ENCODE measurements around the gene IGF1R. TPM values are rescaled to one million over a fixed set of nuclear protein-coding genes. Genes with fewer than 3 reads are reported as not detected.

The IGF1R gene
- total and polyA plus RNA-seq, 2 experiments from 2014 or later, result 10.8 to 42.9 TPM

DNA sequence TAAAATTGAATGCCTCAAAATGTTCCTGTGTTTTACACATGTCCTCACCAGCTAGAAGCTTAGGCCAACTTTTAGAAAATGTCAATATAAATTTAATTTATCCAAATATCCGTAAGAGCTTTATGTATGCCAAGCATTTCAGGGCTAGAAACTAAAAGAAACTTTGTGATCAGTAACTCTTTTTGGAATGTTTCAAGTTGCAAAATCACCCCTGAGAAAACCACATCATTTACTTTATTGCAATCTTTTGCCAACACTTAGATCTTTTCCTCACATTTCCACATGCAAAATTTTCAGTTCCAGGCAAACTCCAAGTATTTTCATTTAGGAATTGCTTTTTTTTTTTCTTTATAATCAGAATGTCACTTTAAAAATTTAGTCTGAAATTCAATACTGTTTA, 20.1 kb upstream of the IGF1R start:
- 79% methylated on average over 1 of the region's 1 CpG for WGBS (ENCODE audit: low lambda C conversion rate, missing lambda C conversion rate)

DNA sequence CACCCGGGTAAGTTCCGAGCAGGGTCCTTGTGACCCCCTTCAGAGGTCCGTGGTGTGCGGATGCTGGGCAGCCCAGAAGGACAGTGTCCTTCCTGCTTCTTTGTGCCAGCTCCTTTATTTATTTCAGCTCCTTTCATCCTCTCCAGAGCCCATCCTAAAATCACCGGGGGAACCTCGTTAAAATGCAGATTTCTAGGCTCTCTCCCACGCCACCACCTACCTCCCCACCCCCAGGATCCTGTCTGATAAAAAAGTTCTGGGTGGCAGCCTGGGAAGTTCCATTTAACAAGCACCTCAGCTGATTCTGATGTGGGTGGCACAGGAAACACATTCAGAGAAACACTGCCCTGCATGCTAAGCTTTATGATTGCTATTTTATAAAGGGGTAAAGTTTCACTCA, 12.5 kb upstream of the IGF1R start:
- TF ChIP-seq, protein P1, sequence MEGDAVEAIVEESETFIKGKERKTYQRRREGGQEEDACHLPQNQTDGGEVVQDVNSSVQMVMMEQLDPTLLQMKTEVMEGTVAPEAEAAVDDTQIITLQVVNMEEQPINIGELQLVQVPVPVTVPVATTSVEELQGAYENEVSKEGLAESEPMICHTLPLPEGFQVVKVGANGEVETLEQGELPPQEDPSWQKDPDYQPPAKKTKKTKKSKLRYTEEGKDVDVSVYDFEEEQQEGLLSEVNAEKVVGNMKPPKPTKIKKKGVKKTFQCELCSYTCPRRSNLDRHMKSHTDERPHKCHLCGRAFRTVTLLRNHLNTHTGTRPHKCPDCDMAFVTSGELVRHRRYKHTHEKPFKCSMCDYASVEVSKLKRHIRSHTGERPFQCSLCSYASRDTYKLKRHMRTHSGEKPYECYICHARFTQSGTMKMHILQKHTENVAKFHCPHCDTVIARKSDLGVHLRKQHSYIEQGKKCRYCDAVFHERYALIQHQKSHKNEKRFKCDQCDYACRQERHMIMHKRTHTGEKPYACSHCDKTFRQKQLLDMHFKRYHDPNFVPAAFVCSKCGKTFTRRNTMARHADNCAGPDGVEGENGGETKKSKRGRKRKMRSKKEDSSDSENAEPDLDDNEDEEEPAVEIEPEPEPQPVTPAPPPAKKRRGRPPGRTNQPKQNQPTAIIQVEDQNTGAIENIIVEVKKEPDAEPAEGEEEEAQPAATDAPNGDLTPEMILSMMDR (IDR thresholded peaks at IDR 0.05; ENCODE audit: poor library complexity), result no peak
- TF ChIP-seq EZH2phosphoT487 (IDR thresholded peaks at IDR 0.05; ENCODE audit: low read depth, severe bottlenecking, unreplicated experiment), result no peak
- no peak for TF ChIP-seq EZH2 (IDR thresholded peaks at IDR 0.05; ENCODE audit: borderline replicate concordance)
- H3K4me2 ChIP-seq, result no peak overlapping the region
- H3K27ac ChIP-seq, result no peak overlapping the region
- H3K9me2 ChIP-seq (replicated peaks; ENCODE audit: insufficient read depth), result no peaks in the 10 kb centered on the region
- no peaks in the 10 kb centered on the region for H3K36me3 ChIP-seq (replicated peaks; ENCODE audit: insufficient read depth, low read depth)
- 47% methylated on average over 7 of the region's 7 CpGs for WGBS (ENCODE audit: low lambda C conversion rate, missing lambda C conversion rate)
- no peak for DNase-seq (ENCODE audit: low spot score)
- H4K20me1 ChIP-seq (ENCODE audit: insufficient read depth, poor library complexity, severe bottlenecking), result no peaks in the 10 kb centered on the region
- H3K9me3 ChIP-seq (ENCODE audit: low read depth), result no peaks in the 10 kb centered on the region
- no peak overlapping the region for H3K4me3 ChIP-seq
- H3K27me3 ChIP-seq, result no peaks in the 10 kb centered on the region
- H3K79me2 ChIP-seq, result no peaks in the 10 kb centered on the region
- no peaks in the 10 kb centered on the region for H3K4me1 ChIP-seq (ENCODE audit: insufficient read depth)
- H2AFZ ChIP-seq, result no peak overlapping the region

More for the DNA sequence above, 20.1 kb upstream of the IGF1R start:
- H3K4me2 ChIP-seq, result no peak overlapping the region
- H3K36me3 ChIP-seq (replicated peaks; ENCODE audit: insufficient read depth, low read depth), result no peaks in the 10 kb centered on the region
- no peaks in the 10 kb centered on the region for H3K9me2 ChIP-seq (replicated peaks; ENCODE audit: insufficient read depth)
- peaks cover 7% of the 10 kb centered on the region for H3K27me3 ChIP-seq
- TF ChIP-seq EZH2 (IDR thresholded peaks at IDR 0.05; ENCODE audit: borderline replicate concordance), result no peak
- TF ChIP-seq, protein P1 (IDR thresholded peaks at IDR 0.05; ENCODE audit: poor library complexity), result no peak
- no peak for TF ChIP-seq EZH2phosphoT487 (IDR thresholded peaks at IDR 0.05; ENCODE audit: low read depth, severe bottlenecking, unreplicated experiment)
- no peak overlapping the region for H2AFZ ChIP-seq
- no peak overlapping the region for H3K4me3 ChIP-seq
- no peaks in the 10 kb centered on the region for H3K4me1 ChIP-seq (ENCODE audit: insufficient read depth)
- no peaks in the 10 kb centered on the region for H3K9me3 ChIP-seq (ENCODE audit: low read depth)
- H3K27ac ChIP-seq, result no peak overlapping the region
- H4K20me1 ChIP-seq (ENCODE audit: insufficient read depth, poor library complexity, severe bottlenecking), result no peaks in the 10 kb centered on the region
- H3K79me2 ChIP-seq, result no peaks in the 10 kb centered on the region
- DNase-seq (ENCODE audit: low spot score), result no peak

DNA sequence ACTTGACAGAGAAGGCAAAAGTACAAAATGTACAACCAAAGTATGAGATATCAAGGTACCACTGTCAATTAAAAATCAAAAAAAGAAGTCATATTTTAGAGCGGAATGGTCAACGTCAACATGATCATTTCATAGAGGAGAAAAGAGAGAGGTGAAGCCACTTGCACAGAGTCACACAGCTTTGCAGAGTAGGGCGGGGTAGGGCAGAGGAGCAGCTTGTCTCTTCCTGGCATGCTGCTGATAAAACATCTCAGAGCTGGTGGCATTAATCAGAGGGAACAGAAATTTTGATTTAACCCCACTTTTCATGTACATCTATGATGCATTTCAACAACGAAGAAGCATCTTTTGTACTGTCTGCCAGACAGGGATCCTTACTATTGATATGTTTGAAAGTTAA, 5.2 kb upstream of the IGF1R start:
- Histone ChIP-seq H4K20me1 (ENCODE audit: insufficient read depth, poor library complexity, severe bottlenecking) (no peaks in the 10 kb centered on the region), H3K36me3 (replicated peaks; ENCODE audit: insufficient read depth, low read depth) (no peaks in the 10 kb centered on the region), H3K4me3 (no peak overlapping the region), H3K4me2 (no peak overlapping the region), H2AFZ (no peak overlapping the region), H3K27ac (no peak overlapping the region), H3K9me3 (ENCODE audit: low read depth) (no peaks in the 10 kb centered on the region), H3K27me3 (peaks cover 9% of the 10 kb centered on the region), H3K4me1 (ENCODE audit: insufficient read depth) (no peaks in the 10 kb centered on the region), H3K79me2 (no peaks in the 10 kb centered on the region), H3K9me2 (replicated peaks; ENCODE audit: insufficient read depth) (no peaks in the 10 kb centered on the region)
- TF ChIP-seq EZH2 (IDR thresholded peaks at IDR 0.05; ENCODE audit: borderline replicate concordance), result no peak
- no peak for TF ChIP-seq EZH2phosphoT487 (IDR thresholded peaks at IDR 0.05; ENCODE audit: low read depth, severe bottlenecking, unreplicated experiment)
- TF ChIP-seq, protein P1 (IDR thresholded peaks at IDR 0.05; ENCODE audit: poor library complexity), result no peak
- 89% methylated on average over 4 of the region's 4 CpGs for WGBS (ENCODE audit: low lambda C conversion rate, missing lambda C conversion rate)
- DNase-seq (ENCODE audit: low spot score), result no peak
